Colonic mucosa (tissue), 4 donors: ENCODE results near the gene FRY. TPM values are rescaled to one million over a fixed set of nuclear protein-coding genes. Genes with fewer than 3 reads are reported as not detected.

ENCODE experiments used
- DNase-seq: peaks from one replicate; pipeline ENCODE4 v3.0.0-alpha.2; 2020
- H3K27ac ChIP-seq: fragments of 200-600 bp; one replicate; pipeline ENCODE4 v1.8.0; 2021
- H3K27me3 ChIP-seq: fragments of 200-600 bp; one replicate; pipeline ENCODE4 v1.8.0; 2021
- H3K36me3 ChIP-seq: fragments of 200-600 bp; one replicate; pipeline ENCODE4 v1.8.0; 2021
- H3K4me1 ChIP-seq: fragments of 200-600 bp; one replicate; pipeline ENCODE4 v1.8.0; 2021; ENCODE audit warnings: mild to moderate bottlenecking
- H3K4me3 ChIP-seq: fragments of 200-600 bp; one replicate; pipeline ENCODE4 v1.8.0; 2021
- H3K9ac ChIP-seq, 2 donors: one replicate each; pipeline ENCODE4 v1.7.0; 2013; ENCODE audit warnings: control low read depth in 2 of 2, low read depth in 2 of 2, low read length in 2 of 2
- H3K9me3 ChIP-seq: fragments of 200-600 bp; one replicate; pipeline ENCODE4 v1.8.0; 2021
- intact Hi-C: fragments of 100-400 bp; cut with DNase I; formaldehyde crosslinking; loops from one replicate; pipeline ENCODE4 v1.14.1; 2022
- total RNA-seq, 2 donors: library from RNA; stranded (reverse); fragmentation: NEBNext Ultra II Directional in 1 of 2; extraction: Animal tissue kit (Norgen Biotek cat#: 25700) in 1 of 2; gene quantifications; one replicate each; pipeline ENCODE4 v1.2.1, GENCODE V29; 2021
- TF ChIP-seq, protein P1 (sequence below): fragments of 200-600 bp; IDR thresholded peaks from one replicate; pipeline ENCODE4 v1.8.0; 2022; ENCODE audit warnings: antibody characterized with exemption, mild to moderate bottlenecking
- donor health status: healthy.
- donor health status: DM: no; HTN: no; CAD: no.
- donor health status: DM: no; HTN: no; CAD: no.

Gene FRY
- total RNA-seq, 2 donors from 2014 or later: 7.0 to 19.9 TPM

- Histone ChIP-seq H3K4me3 (no peak overlapping the region), H3K9me3 (no peaks in the 10 kb centered on the region), H3K4me1 (no peaks in the 10 kb centered on the region), H3K27me3 (no peaks in the 10 kb centered on the region), H3K27ac (no peak overlapping the region), H3K36me3 (no peaks in the 10 kb centered on the region), H3K9ac (no peak overlapping the region)
- TF ChIP-seq, protein P1, sequence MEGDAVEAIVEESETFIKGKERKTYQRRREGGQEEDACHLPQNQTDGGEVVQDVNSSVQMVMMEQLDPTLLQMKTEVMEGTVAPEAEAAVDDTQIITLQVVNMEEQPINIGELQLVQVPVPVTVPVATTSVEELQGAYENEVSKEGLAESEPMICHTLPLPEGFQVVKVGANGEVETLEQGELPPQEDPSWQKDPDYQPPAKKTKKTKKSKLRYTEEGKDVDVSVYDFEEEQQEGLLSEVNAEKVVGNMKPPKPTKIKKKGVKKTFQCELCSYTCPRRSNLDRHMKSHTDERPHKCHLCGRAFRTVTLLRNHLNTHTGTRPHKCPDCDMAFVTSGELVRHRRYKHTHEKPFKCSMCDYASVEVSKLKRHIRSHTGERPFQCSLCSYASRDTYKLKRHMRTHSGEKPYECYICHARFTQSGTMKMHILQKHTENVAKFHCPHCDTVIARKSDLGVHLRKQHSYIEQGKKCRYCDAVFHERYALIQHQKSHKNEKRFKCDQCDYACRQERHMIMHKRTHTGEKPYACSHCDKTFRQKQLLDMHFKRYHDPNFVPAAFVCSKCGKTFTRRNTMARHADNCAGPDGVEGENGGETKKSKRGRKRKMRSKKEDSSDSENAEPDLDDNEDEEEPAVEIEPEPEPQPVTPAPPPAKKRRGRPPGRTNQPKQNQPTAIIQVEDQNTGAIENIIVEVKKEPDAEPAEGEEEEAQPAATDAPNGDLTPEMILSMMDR: no peak
- intact Hi-C loops: no loop called here
- no peak for DNase-seq
Measured at GRCh38 chr13:32063619-32064233, 32.2 kb downstream of the FRY start.

GRCh38 chr13:32067149-32067961, 35.8 kb downstream of the FRY start:
- intact Hi-C loops: no loop called here
- no peaks in the 10 kb centered on the region for H3K4me1 ChIP-seq

GRCh38 chr13:32068255-32068654, 36.7 kb downstream of the FRY start:
- Histone ChIP-seq H3K4me3 (no peak overlapping the region), H3K27me3 (no peaks in the 10 kb centered on the region), H3K36me3 (no peaks in the 10 kb centered on the region), H3K9me3 (no peaks in the 10 kb centered on the region), H3K9ac (no peak overlapping the region), H3K27ac (no peak overlapping the region), H3K4me1 (no peaks in the 10 kb centered on the region)
- TF ChIP-seq, protein P1: no peak
- intact Hi-C loops: no loop called here
- DNase-seq: no peak

More at GRCh38 chr13:32067149-32067961, 35.8 kb downstream of the FRY start:
- DNase-seq: no peak
- H3K9me3 ChIP-seq: no peaks in the 10 kb centered on the region
- no peak overlapping the region for H3K9ac ChIP-seq
- TF ChIP-seq, protein P1: no peak
- H3K27ac ChIP-seq: no peak overlapping the region
- no peaks in the 10 kb centered on the region for H3K36me3 ChIP-seq
- no peak overlapping the region for H3K4me3 ChIP-seq
- no peaks in the 10 kb centered on the region for H3K27me3 ChIP-seq

GRCh38 chr13:32073180-32073864, 41.7 kb downstream of the FRY start:
- DNase-seq: no peak
- Histone ChIP-seq H3K4me1 (no peaks in the 10 kb centered on the region), H3K36me3 (no peaks in the 10 kb centered on the region), H3K9me3 (no peaks in the 10 kb centered on the region), H3K27me3 (no peaks in the 10 kb centered on the region), H3K4me3 (no peak overlapping the region), H3K27ac (no peak overlapping the region), H3K9ac (no peak overlapping the region)
- TF ChIP-seq, protein P1: no peak
- intact Hi-C loops: no loop called here

- TF ChIP-seq, protein P1: no peak
- DNase-seq: no peak
Measured at GRCh38 chr13:32075170-32075851, 43.7 kb downstream of the FRY start.

More at GRCh38 chr13:32075170-32075851, 43.7 kb downstream of the FRY start:
- Histone ChIP-seq H3K27ac (no peak overlapping the region), H3K9me3 (no peaks in the 10 kb centered on the region), H3K27me3 (no peaks in the 10 kb centered on the region), H3K4me1 (no peaks in the 10 kb centered on the region), H3K36me3 (no peaks in the 10 kb centered on the region), H3K9ac (no peak overlapping the region), H3K4me3 (no peak overlapping the region)
- intact Hi-C loops: no loop called here
